Mammary microvascular endothelial cell (primary cell): Measurements from ENCODE around the gene TGFBR1. TPM values are rescaled to one million over a fixed set of nuclear protein-coding genes. Genes with fewer than 3 reads are reported as not detected.

Experiments used
- total RNA-seq: library from RNA; depleted of rRNA; stranded (reverse); fragments of >200 nt; gene quantifications from 2 replicates; pipeline ENCODE4 v1.2.3, GENCODE V29; 2015

TGFBR1 gene
- 8.9 and 10.8 TPM in 2 replicates for total RNA-seq

DNA sequence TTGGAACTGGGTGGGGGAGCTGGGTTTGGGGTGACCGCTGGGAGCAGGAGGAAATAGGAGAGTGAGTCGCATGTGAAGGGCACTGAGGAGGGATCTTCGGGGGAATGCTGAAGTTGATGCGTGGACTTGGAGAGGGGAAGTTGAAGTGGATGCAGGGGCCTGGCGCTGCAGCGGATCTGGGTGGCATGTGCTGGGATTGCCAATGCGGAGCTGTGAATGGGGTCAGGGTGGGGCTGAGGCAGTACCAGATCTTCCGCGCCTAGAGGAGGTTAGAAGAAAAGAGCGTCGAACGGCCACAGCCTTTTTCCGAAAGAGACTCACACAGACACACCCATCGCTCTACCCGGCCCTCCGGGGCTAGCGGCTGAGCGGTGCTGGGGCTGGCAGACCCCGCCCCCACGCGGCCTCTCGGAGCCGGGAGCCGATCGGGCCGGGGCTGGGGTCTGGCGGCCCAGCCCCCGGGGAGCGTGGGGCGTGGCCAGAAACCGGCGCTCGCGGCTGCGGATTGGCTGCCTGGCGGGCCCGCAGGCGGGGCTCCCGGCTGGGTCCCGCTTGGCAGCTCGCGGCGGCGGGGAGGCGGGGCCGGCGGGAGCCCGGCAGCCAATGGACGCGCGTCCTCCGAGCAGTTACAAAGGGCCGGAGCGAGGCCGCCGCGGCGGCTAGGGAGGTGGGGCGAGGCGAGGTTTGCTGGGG lies at the start of gene TGFBR1:
Gene TGFBR1 (plus strand): TSS at position 655 of the 693 bp plus-strand sequence. CDS start 93 bp downstream, outside the sequence.

Other genes starting within 250 kb of the TGFBR1 start
- 9.6 and 10.0 TPM in 2 replicates for gene COL15A1, start 161.2 kb upstream of the TGFBR1 start, total RNA-seq
- gene ALG2, start 116.8 kb downstream of the TGFBR1 start, total RNA-seq, result 43.2 and 45.9 TPM in 2 replicates
- 215 and 226 TPM in 2 replicates for gene SEC61B, start 117.2 kb downstream of the TGFBR1 start, total RNA-seq